NCI-H524 (cell line): ENCODE data around the gene PDE11A.
A peak's percentile ranks its signal among the peaks of the same experiment; 100 is the strongest.

Experiments used
- DNase-seq, 2 experiments: peaks; one replicate each; lab custom pipeline; 2025; lab: John Stamatoyannopoulos, UW

The PDE11A gene

GRCh38 chr2:177628831-177629230 is 443.7 kb downstream of the PDE11A start:
- no peak for DNase-seq

GRCh38 chr2:177625744-177626650 is 446.6 kb downstream of the PDE11A start:
- peak; percentile 23 to 56 for DNase-seq

GRCh38 chr2:177622521-177622920 is 450.1 kb downstream of the PDE11A start:
- DNase-seq: peak; percentile 24 to 57

GRCh38 chr2:177619986-177620385 is 452.6 kb downstream of the PDE11A start:
- DNase-seq: no peak

- no peak for DNase-seq
Measured at GRCh38 chr2:177619461-177619860, 453.1 kb downstream of the PDE11A start.

GRCh38 chr2:177618255-177619253 is 454.0 kb downstream of the PDE11A start:
- peak; percentile 81 to 87 for DNase-seq

- no peak for DNase-seq
Measured at GRCh38 chr2:177617849-177618248, 454.7 kb downstream of the PDE11A start.

- DNase-seq: no peak
Measured at GRCh38 chr2:177616731-177617130, 455.8 kb downstream of the PDE11A start.

GRCh38 chr2:177616066-177616465 is 456.5 kb downstream of the PDE11A start:
- DNase-seq: no peak

GRCh38 chr2:177612659-177613058 is 459.9 kb downstream of the PDE11A start:
- DNase-seq: no peak

GRCh38 chr2:177611310-177611886 is 461.2 kb downstream of the PDE11A start:
- DNase-seq: no peak

- no peak for DNase-seq
Measured at GRCh38 chr2:177610813-177611212, 461.8 kb downstream of the PDE11A start.

GRCh38 chr2:177606636-177607035 is 465.9 kb downstream of the PDE11A start:
- peak; percentile 23 to 75 for DNase-seq

GRCh38 chr2:177604271-177605065 is 468.1 kb downstream of the PDE11A start:
- DNase-seq: peak; percentile 8 to 58

GRCh38 chr2:177603768-177604167 is 468.8 kb downstream of the PDE11A start:
- no peak for DNase-seq

GRCh38 chr2:177603181-177603580 is 469.4 kb downstream of the PDE11A start:
- DNase-seq: no peak

GRCh38 chr2:177602611-177603164 is 469.9 kb downstream of the PDE11A start:
- no peak for DNase-seq

- DNase-seq: no peak
Measured at GRCh38 chr2:177600917-177601316, 471.7 kb downstream of the PDE11A start.

- DNase-seq: no peak
Measured at GRCh38 chr2:177599956-177600355, 472.6 kb downstream of the PDE11A start.

GRCh38 chr2:177599139-177599688 is 473.4 kb downstream of the PDE11A start:
- DNase-seq: no peak
